ENCODE data around the gene TINCR.

The TINCR gene

DNA sequence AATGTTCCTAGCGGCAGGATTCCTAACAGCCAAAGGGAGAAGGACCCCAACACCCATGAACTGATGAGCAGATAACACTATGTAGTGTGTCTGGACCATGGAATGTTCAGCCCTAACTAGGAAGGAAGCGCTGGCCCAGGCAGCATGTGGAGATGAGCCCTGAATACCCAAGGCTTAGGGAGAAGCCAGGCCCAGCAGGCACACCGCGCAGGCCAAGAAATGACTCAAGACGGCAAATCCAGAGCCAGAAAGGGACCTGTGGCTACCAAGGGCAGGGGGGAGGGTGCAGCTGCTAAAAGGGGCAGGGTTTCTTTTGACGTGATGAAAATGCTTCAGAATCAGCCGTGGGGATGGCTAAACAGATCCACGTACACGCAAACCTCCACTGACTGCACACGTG is 20.7 kb upstream of the TINCR start:
- no peak for TF ChIP-seq ZFP30 (CRISPR knock-in tag; IDR thresholded peaks at IDR 0.05)
- no peak for TF ChIP-seq CSDC2 (CRISPR knock-in tag; IDR thresholded peaks at IDR 0.05)
- TF ChIP-seq OSR1 (CRISPR knock-in tag; IDR thresholded peaks at IDR 0.05): no peak
- TF ChIP-seq, protein P1, sequence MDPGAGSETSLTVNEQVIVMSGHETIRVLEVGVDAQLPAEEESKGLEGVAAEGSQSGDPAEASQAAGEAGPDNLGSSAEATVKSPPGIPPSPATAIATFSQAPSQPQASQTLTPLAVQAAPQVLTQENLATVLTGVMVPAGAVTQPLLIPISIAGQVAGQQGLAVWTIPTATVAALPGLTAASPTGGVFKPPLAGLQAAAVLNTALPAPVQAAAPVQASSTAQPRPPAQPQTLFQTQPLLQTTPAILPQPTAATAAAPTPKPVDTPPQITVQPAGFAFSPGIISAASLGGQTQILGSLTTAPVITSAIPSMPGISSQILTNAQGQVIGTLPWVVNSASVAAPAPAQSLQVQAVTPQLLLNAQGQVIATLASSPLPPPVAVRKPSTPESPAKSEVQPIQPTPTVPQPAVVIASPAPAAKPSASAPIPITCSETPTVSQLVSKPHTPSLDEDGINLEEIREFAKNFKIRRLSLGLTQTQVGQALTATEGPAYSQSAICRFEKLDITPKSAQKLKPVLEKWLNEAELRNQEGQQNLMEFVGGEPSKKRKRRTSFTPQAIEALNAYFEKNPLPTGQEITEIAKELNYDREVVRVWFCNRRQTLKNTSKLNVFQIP (CRISPR knock-in tag; IDR thresholded peaks at IDR 0.05; ENCODE audit: borderline replicate concordance, low read depth): no peak
- no peak for TF ChIP-seq ARNTL (CRISPR knock-in tag; IDR thresholded peaks at IDR 0.05; ENCODE audit: borderline replicate concordance, low read depth)
- TF ChIP-seq, protein P2, sequence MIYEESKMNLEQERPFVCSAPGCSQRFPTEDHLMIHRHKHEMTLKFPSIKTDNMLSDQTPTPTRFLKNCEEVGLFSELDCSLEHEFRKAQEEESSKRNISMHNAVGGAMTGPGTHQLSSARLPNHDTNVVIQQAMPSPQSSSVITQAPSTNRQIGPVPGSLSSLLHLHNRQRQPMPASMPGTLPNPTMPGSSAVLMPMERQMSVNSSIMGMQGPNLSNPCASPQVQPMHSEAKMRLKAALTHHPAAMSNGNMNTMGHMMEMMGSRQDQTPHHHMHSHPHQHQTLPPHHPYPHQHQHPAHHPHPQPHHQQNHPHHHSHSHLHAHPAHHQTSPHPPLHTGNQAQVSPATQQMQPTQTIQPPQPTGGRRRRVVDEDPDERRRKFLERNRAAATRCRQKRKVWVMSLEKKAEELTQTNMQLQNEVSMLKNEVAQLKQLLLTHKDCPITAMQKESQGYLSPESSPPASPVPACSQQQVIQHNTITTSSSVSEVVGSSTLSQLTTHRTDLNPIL (CRISPR knock-in tag; IDR thresholded peaks at IDR 0.05; ENCODE audit: low read depth): no peak
- TF ChIP-seq BACH2 (CRISPR knock-in tag; IDR thresholded peaks at IDR 0.05; ENCODE audit: borderline replicate concordance): no peak
- TF ChIP-seq ZNF70 (CRISPR knock-in tag; IDR thresholded peaks at IDR 0.05): no peak
- no peak for TF ChIP-seq RARB (CRISPR knock-in tag; IDR thresholded peaks at IDR 0.05)
- TF ChIP-seq PPARA (CRISPR knock-in tag; IDR thresholded peaks at IDR 0.05; ENCODE audit: borderline replicate concordance): no peak
- TF ChIP-seq ESRRG (CRISPR knock-in tag; IDR thresholded peaks at IDR 0.05): no peak
- TF ChIP-seq ISL1 (CRISPR knock-in tag; IDR thresholded peaks at IDR 0.05): no peak
- no peak for TF ChIP-seq ZNF8 (CRISPR knock-in tag; IDR thresholded peaks at IDR 0.05)
- no peak for TF ChIP-seq ZFP3 (CRISPR knock-in tag; IDR thresholded peaks at IDR 0.05)
- TF ChIP-seq, protein P3, sequence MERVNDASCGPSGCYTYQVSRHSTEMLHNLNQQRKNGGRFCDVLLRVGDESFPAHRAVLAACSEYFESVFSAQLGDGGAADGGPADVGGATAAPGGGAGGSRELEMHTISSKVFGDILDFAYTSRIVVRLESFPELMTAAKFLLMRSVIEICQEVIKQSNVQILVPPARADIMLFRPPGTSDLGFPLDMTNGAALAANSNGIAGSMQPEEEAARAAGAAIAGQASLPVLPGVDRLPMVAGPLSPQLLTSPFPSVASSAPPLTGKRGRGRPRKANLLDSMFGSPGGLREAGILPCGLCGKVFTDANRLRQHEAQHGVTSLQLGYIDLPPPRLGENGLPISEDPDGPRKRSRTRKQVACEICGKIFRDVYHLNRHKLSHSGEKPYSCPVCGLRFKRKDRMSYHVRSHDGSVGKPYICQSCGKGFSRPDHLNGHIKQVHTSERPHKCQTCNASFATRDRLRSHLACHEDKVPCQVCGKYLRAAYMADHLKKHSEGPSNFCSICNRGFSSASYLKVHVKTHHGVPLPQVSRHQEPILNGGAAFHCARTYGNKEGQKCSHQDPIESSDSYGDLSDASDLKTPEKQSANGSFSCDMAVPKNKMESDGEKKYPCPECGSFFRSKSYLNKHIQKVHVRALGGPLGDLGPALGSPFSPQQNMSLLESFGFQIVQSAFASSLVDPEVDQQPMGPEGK (CRISPR knock-in tag; IDR thresholded peaks at IDR 0.05; ENCODE audit: borderline replicate concordance): no peak
- ATAC-seq: no peak

DNA sequence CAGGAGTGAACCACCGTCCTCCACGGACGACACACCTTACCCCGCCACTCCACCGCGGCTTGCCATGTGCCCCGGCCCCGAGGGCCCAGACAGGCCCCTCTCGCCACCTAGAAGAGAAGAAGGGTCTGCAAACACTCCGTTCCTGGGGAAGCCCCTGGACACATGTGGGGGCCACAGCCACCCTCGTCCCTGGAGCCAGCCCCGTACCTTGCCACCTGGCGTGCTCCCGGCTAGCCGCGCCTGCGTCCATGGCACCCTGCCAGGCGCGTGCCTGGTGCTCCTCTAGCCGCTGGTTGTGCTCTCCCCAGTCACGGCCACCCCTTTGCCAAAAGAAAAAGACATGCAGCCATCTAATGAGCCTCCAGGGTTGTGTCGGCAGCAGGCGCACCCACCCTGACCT is 19.9 kb upstream of the TINCR start:
- TF ChIP-seq TCF4 (CRISPR knock-in tag; IDR thresholded peaks at IDR 0.05; ENCODE audit: borderline replicate concordance) (no peak), ZNF8 (CRISPR knock-in tag; IDR thresholded peaks at IDR 0.05) (no peak), ISL1 (CRISPR knock-in tag; IDR thresholded peaks at IDR 0.05) (no peak), ZC3H10 (CRISPR knock-in tag; IDR thresholded peaks at IDR 0.05) (no peak), ARNTL (CRISPR knock-in tag; IDR thresholded peaks at IDR 0.05; ENCODE audit: borderline replicate concordance, low read depth) (no peak), ZFP30 (CRISPR knock-in tag; IDR thresholded peaks at IDR 0.05) (no peak), TOX (CRISPR knock-in tag; IDR thresholded peaks at IDR 0.05; ENCODE audit: borderline replicate concordance) (no peak), PPARA (CRISPR knock-in tag; IDR thresholded peaks at IDR 0.05; ENCODE audit: borderline replicate concordance) (no peak), ZFP3 (CRISPR knock-in tag; IDR thresholded peaks at IDR 0.05) (no peak), RARB (CRISPR knock-in tag; IDR thresholded peaks at IDR 0.05) (no peak)
- TF ChIP-seq, protein P4, sequence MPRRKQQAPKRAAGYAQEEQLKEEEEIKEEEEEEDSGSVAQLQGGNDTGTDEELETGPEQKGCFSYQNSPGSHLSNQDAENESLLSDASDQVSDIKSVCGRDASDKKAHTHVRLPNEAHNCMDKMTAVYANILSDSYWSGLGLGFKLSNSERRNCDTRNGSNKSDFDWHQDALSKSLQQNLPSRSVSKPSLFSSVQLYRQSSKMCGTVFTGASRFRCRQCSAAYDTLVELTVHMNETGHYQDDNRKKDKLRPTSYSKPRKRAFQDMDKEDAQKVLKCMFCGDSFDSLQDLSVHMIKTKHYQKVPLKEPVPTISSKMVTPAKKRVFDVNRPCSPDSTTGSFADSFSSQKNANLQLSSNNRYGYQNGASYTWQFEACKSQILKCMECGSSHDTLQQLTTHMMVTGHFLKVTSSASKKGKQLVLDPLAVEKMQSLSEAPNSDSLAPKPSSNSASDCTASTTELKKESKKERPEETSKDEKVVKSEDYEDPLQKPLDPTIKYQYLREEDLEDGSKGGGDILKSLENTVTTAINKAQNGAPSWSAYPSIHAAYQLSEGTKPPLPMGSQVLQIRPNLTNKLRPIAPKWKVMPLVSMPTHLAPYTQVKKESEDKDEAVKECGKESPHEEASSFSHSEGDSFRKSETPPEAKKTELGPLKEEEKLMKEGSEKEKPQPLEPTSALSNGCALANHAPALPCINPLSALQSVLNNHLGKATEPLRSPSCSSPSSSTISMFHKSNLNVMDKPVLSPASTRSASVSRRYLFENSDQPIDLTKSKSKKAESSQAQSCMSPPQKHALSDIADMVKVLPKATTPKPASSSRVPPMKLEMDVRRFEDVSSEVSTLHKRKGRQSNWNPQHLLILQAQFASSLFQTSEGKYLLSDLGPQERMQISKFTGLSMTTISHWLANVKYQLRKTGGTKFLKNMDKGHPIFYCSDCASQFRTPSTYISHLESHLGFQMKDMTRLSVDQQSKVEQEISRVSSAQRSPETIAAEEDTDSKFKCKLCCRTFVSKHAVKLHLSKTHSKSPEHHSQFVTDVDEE (CRISPR knock-in tag; IDR thresholded peaks at IDR 0.05): no peak
- TF ChIP-seq, protein P1 (CRISPR knock-in tag; IDR thresholded peaks at IDR 0.05; ENCODE audit: borderline replicate concordance, low read depth): no peak
- TF ChIP-seq, protein P2 (CRISPR knock-in tag; IDR thresholded peaks at IDR 0.05; ENCODE audit: low read depth): no peak
- no peak for ATAC-seq
